Gastrocnemius medialis (tissue), 4 donors: ENCODE results near the gene OGFOD1.

Experiments
- CTCF ChIP-seq, 5 experiments: fragments of 450-650 bp in 3 of 5; fragments of 200-600 bp in 2 of 5; sonication (generic) in 2 of 5; IDR thresholded peaks in 4 of 5; conservative IDR thresholded peaks in 1 of 5; 1 replicate in 4 of 5; 2 replicates in 1 of 5; pipeline ENCODE4 v1.5.1; 2016 to 2019; ENCODE audit warnings: antibody characterized with exemption in 5 of 5, mild to moderate bottlenecking in 3 of 5, moderate library complexity in 3 of 5
- POLR2A ChIP-seq, 2 donors: fragments of 450-650 bp; IDR thresholded peaks; one replicate each; pipeline ENCODE4 v1.6.1; 2017; ENCODE audit warnings: antibody characterized with exemption in 2 of 2, mild to moderate bottlenecking in 2 of 2, moderate library complexity in 2 of 2

- TF ChIP-seq CTCF (IDR thresholded peaks at IDR 0.05 in 4 of 5, conservative IDR thresholded peaks at IDR 0.05 in 1 of 5): no peak
- TF ChIP-seq POLR2A (IDR thresholded peaks at IDR 0.05): no peak
Observed at GRCh38 chr16:56517206-56517605, 65.9 kb downstream of the OGFOD1 start.
